ENCODE results near the gene C1QTNF12. TPM values are rescaled to one million over a fixed set of nuclear protein-coding genes. Genes with fewer than 3 reads are reported as not detected.
"Not testable (repeated sequence)": the region's sequence is repeated elsewhere in the genome, so short reads cannot be mapped to it uniquely, and the experiment has no call there.

Gene C1QTNF12
- total RNA-seq, 4 donors from 2014 or later, result 3.1 to 8.2 TPM; not detected in 2

GRCh38 chr1:1253972-1254666 lies 7.6 kb upstream of the C1QTNF12 start:
- H3K4me1 ChIP-seq, result no peaks in the 10 kb centered on the region
- H3K27ac ChIP-seq, result no peak overlapping the region
- H3K9me3 ChIP-seq, result no peaks in the 10 kb centered on the region
- no peak for TF ChIP-seq POLR2A (IDR thresholded peaks at IDR 0.05)
- no peak for TF ChIP-seq CTCF (IDR thresholded peaks at IDR 0.05)
- no peaks in the 10 kb centered on the region for H3K36me3 ChIP-seq
- no peak for DNase-seq
- no peak overlapping the region for H3K4me3 ChIP-seq
- intact Hi-C loops (cut with DNase I; ENCODE audit: low total_unique reads), result no loop called here
- H3K27me3 ChIP-seq, result no peaks in the 10 kb centered on the region

- intact Hi-C loops (cut with DNase I; ENCODE audit: low total_unique reads), result no loop called here
- no peaks in the 10 kb centered on the region for H3K27me3 ChIP-seq
- no peaks in the 10 kb centered on the region for H3K4me1 ChIP-seq
- H3K4me3 ChIP-seq, result no peak overlapping the region
- no peak overlapping the region for H3K27ac ChIP-seq
- H3K9me3 ChIP-seq, result no peaks in the 10 kb centered on the region
- TF ChIP-seq CTCF (IDR thresholded peaks at IDR 0.05) (no peak), POLR2A (IDR thresholded peaks at IDR 0.05) (no peak)
- DNase-seq, result no peak
- no peaks in the 10 kb centered on the region for H3K36me3 ChIP-seq
These were observed 6.8 kb upstream of the C1QTNF12 start for GRCh38 chr1:1253314-1253713.

- no peaks in the 10 kb centered on the region for H3K9me3 ChIP-seq
- H3K27me3 ChIP-seq, result peaks cover 0 to 8% of the 10 kb centered on the region in 2 donors
- H3K4me3 ChIP-seq, result no peak overlapping the region
- intact Hi-C loops (cut with DNase I; ENCODE audit: low total_unique reads), result no loop called here
- no peak overlapping the region for H3K27ac ChIP-seq
- no peaks in the 10 kb centered on the region for H3K36me3 ChIP-seq
- TF ChIP-seq POLR2A (IDR thresholded peaks at IDR 0.05) (no peak), CTCF (IDR thresholded peaks at IDR 0.05) (no peak)
- no peak for DNase-seq
- H3K4me1 ChIP-seq, result peaks cover 0 to 9% of the 10 kb centered on the region in 2 donors
These were observed 4.3 kb upstream of the C1QTNF12 start for GRCh38 chr1:1250786-1251284.

- H3K4me3 ChIP-seq, H3K4me1 ChIP-seq: not testable (repeated sequence)
These were observed 1.7 kb upstream of the C1QTNF12 start for GRCh38 chr1:1248009-1248913.

GRCh38 chr1:1247341-1247913 lies 905 bp upstream of the C1QTNF12 start:
- Histone ChIP-seq H3K4me3 (no peak overlapping the region), H3K27ac (no peak overlapping the region), H3K36me3 (no peaks in the 10 kb centered on the region), H3K27me3 (peaks cover 0 to 8% of the 10 kb centered on the region in 2 donors), H3K4me1 (peaks cover 0 to 9% of the 10 kb centered on the region in 2 donors), H3K9me3 (no peaks in the 10 kb centered on the region)
- DNase-seq, result no peak
- TF ChIP-seq POLR2A (IDR thresholded peaks at IDR 0.05) (no peak), CTCF (IDR thresholded peaks at IDR 0.05) (no peak)
- intact Hi-C loops (cut with DNase I; ENCODE audit: low total_unique reads), result no loop called here

More at GRCh38 chr1:1248009-1248913, 1.7 kb upstream of the C1QTNF12 start:
- H3K27me3 ChIP-seq; intact Hi-C loops (cut with DNase I; ENCODE audit: low total_unique reads); H3K27ac ChIP-seq; H3K9me3 ChIP-seq; DNase-seq; H3K36me3 ChIP-seq: not testable (repeated sequence)
